Parathyroid adenoma (tissue), 2 donors: ENCODE measurements around the gene IRF4.

Source experiments
- H2AFZ ChIP-seq: fragments of 300-600 bp; sonication (generic); one replicate; pipeline ENCODE4 v1.7.0; 2017; ENCODE audit warnings: antibody characterized with exemption, mild to moderate bottlenecking
- H3K27ac ChIP-seq: fragments of 300-600 bp; sonication (generic); one replicate; pipeline ENCODE4 v1.7.0; 2017
- H3K27me3 ChIP-seq: fragments of 300-600 bp; sonication (generic); one replicate; pipeline ENCODE4 v1.7.0; 2017; ENCODE audit warnings: low read length; ENCODE audit not compliant: control insufficient read depth, insufficient read depth
- H3K36me3 ChIP-seq: fragments of 300-600 bp; sonication (generic); one replicate; pipeline ENCODE4 v1.7.0; 2017; ENCODE audit warnings: low read length; ENCODE audit not compliant: control insufficient read depth, insufficient read depth
- H3K4me1 ChIP-seq: fragments of 300-600 bp; sonication (generic); one replicate; pipeline ENCODE4 v1.7.0; 2017; ENCODE audit warnings: control low read depth
- H3K4me2 ChIP-seq: fragments of 300-600 bp; sonication (generic); one replicate; pipeline ENCODE4 v1.7.0; 2017; ENCODE audit warnings: low read length
- H3K4me3 ChIP-seq: fragments of 300-600 bp; sonication (generic); one replicate; pipeline ENCODE4 v1.7.0; 2017; ENCODE audit warnings: low read depth, low read length
- H3K79me2 ChIP-seq: fragments of 300-600 bp; sonication (generic); one replicate; pipeline ENCODE4 v1.7.0; 2017; ENCODE audit warnings: control low read depth
- H3K9ac ChIP-seq: fragments of 300-600 bp; sonication (generic); one replicate; pipeline ENCODE4 v1.7.0; 2017; ENCODE audit warnings: mild to moderate bottlenecking
- H3K9me3 ChIP-seq: fragments of 300-600 bp; sonication (generic); one replicate; pipeline ENCODE4 v1.7.0; 2017; ENCODE audit warnings: low read length; ENCODE audit not compliant: control insufficient read depth
- CTCF ChIP-seq: fragments of 300-600 bp; sonication (generic); IDR thresholded peaks from one replicate; pipeline ENCODE4 v1.7.0; 2017; ENCODE audit warnings: antibody characterized with exemption, mild to moderate bottlenecking
- donor health status: primary hyperparathyroidism.

IRF4 gene

GRCh38 chr6:401239-401993 is 9.9 kb downstream of the IRF4 start:
- Histone ChIP-seq H3K27ac (no peak overlapping the region), H2AFZ (no peak overlapping the region), H3K27me3 (peaks cover 2% of the 10 kb centered on the region), H3K4me2 (no peak overlapping the region), H3K9me3 (no peaks in the 10 kb centered on the region), H3K4me1 (no peaks in the 10 kb centered on the region), H3K9ac (no peak overlapping the region), H3K79me2 (no peaks in the 10 kb centered on the region), H3K36me3 (peaks cover 2% of the 10 kb centered on the region), H3K4me3 (no peak overlapping the region)
- TF ChIP-seq CTCF = no peak

GRCh38 chr6:401994-402640 is 10.6 kb downstream of the IRF4 start:
- Histone ChIP-seq H3K79me2 (no peaks in the 10 kb centered on the region), H3K27me3 (peaks cover 2% of the 10 kb centered on the region), H3K9me3 (no peaks in the 10 kb centered on the region), H3K9ac (no peak overlapping the region), H3K4me1 (no peaks in the 10 kb centered on the region), H3K36me3 (peaks cover 2% of the 10 kb centered on the region), H2AFZ (no peak overlapping the region), H3K4me2 (no peak overlapping the region), H3K4me3 (no peak overlapping the region), H3K27ac (no peak overlapping the region)
- no peak for TF ChIP-seq CTCF

- H3K4me1 ChIP-seq = no peaks in the 10 kb centered on the region
- H3K36me3 ChIP-seq = peaks cover 2% of the 10 kb centered on the region
- H3K27me3 ChIP-seq = peaks cover 2% of the 10 kb centered on the region
- H3K4me2 ChIP-seq = no peak overlapping the region
- H3K9me3 ChIP-seq = no peaks in the 10 kb centered on the region
- H2AFZ ChIP-seq = no peak overlapping the region
- no peak overlapping the region for H3K4me3 ChIP-seq
- no peak overlapping the region for H3K27ac ChIP-seq
- no peaks in the 10 kb centered on the region for H3K79me2 ChIP-seq
- no peak overlapping the region for H3K9ac ChIP-seq
- no peak for TF ChIP-seq CTCF
Measured at GRCh38 chr6:402901-403658, 11.5 kb downstream of the IRF4 start.

- no peak overlapping the region for H3K9ac ChIP-seq
- H2AFZ ChIP-seq = no peak overlapping the region
- H3K9me3 ChIP-seq = no peaks in the 10 kb centered on the region
- H3K27me3 ChIP-seq = peaks cover 2% of the 10 kb centered on the region
- no peak overlapping the region for H3K4me2 ChIP-seq
- peaks cover 2% of the 10 kb centered on the region for H3K36me3 ChIP-seq
- no peaks in the 10 kb centered on the region for H3K79me2 ChIP-seq
- no peaks in the 10 kb centered on the region for H3K4me1 ChIP-seq
- H3K27ac ChIP-seq = no peak overlapping the region
- no peak for TF ChIP-seq CTCF
- no peak overlapping the region for H3K4me3 ChIP-seq
Measured at GRCh38 chr6:403659-404655, 12.4 kb downstream of the IRF4 start.
